ENCODE data around the gene RFTN2. TPM values are rescaled to one million over a fixed set of nuclear protein-coding genes. Genes with fewer than 3 reads are reported as not detected.

The RFTN2 gene
- total and polyA plus RNA-seq, 4 donors = 0.40 to 22.6 (median 2.0) TPM

- H3K27me3 ChIP-seq (ENCODE audit: control insufficient read depth in 3 of 3, insufficient read depth in 3 of 3, low read length in 2 of 3) = no peaks in the 10 kb centered on the region
- 44 to 50% methylated on average over 3 of the region's 3 CpGs for WGBS, 2 donors
- no peak overlapping the region for H3K9ac ChIP-seq (ENCODE audit: insufficient read depth in 1 of 2, low read length in 2 of 2)
- H3K36me3 ChIP-seq (ENCODE audit: control insufficient read depth in 4 of 4, insufficient read depth in 4 of 4, low read length in 4 of 4) = peaks cover 0 to 3% (median 0%) of the 10 kb centered on the region in 4 donors
- no peak for ATAC-seq (ENCODE audit: insufficient read depth, low FRiP score)
- no peak for TF ChIP-seq CTCF (IDR thresholded peaks at IDR 0.05; ENCODE audit: control extremely low read depth, extremely low read depth)
- no peak overlapping the region for H3K4me3 ChIP-seq
- H3K4me1 ChIP-seq (ENCODE audit: control insufficient read depth in 5 of 5, insufficient read depth in 5 of 5, low read length in 5 of 5) = peaks cover 0 to 13% (median 0%) of the 10 kb centered on the region in 5 donors
- DNase-seq = peak in 2 of 3 donors; percentile 52 to 71
- H3K9me3 ChIP-seq (ENCODE audit: control insufficient read depth in 4 of 4, insufficient read depth in 3 of 4, low read length in 3 of 4) = peaks cover 0 to 5% (median 2%) of the 10 kb centered on the region in 4 donors
- H3K27ac ChIP-seq (ENCODE audit: low read depth in 1 of 2, low read length in 1 of 2) = no peak overlapping the region
Observed at GRCh38 chr2:197576631-197577030, 98.8 kb downstream of the RFTN2 start.

- Histone ChIP-seq H3K4me3 (no peak overlapping the region), H3K27ac (ENCODE audit: low read depth in 1 of 2, low read length in 1 of 2) (no peak overlapping the region), H3K36me3 (ENCODE audit: control insufficient read depth in 4 of 4, insufficient read depth in 4 of 4, low read length in 4 of 4) (peaks cover 0 to 3% (median 0%) of the 10 kb centered on the region in 4 donors), H3K9me3 (ENCODE audit: control insufficient read depth in 4 of 4, insufficient read depth in 3 of 4, low read length in 3 of 4) (peaks cover 0 to 5% (median 2%) of the 10 kb centered on the region in 4 donors), H3K9ac (ENCODE audit: insufficient read depth in 1 of 2, low read length in 2 of 2) (no peak overlapping the region), H3K4me1 (ENCODE audit: control insufficient read depth in 5 of 5, insufficient read depth in 5 of 5, low read length in 5 of 5) (peaks cover 0 to 17% (median 0%) of the 10 kb centered on the region in 5 donors), H3K27me3 (ENCODE audit: control insufficient read depth in 3 of 3, insufficient read depth in 3 of 3, low read length in 2 of 3) (no peaks in the 10 kb centered on the region)
- DNase-seq = no peak
- peak; percentile 73 for ATAC-seq (ENCODE audit: insufficient read depth, low FRiP score)
- WGBS, 2 donors = 94 to 98% methylated on average over 2 of the region's 2 CpGs
- TF ChIP-seq CTCF (IDR thresholded peaks at IDR 0.05; ENCODE audit: control extremely low read depth, extremely low read depth) = no peak
Observed at GRCh38 chr2:197575987-197576386, 99.4 kb downstream of the RFTN2 start.

- no peak overlapping the region for H3K9ac ChIP-seq (ENCODE audit: insufficient read depth in 1 of 2, low read length in 2 of 2)
- no peaks in the 10 kb centered on the region for H3K27me3 ChIP-seq (ENCODE audit: control insufficient read depth in 3 of 3, insufficient read depth in 3 of 3, low read length in 2 of 3)
- H3K27ac ChIP-seq (ENCODE audit: low read depth in 1 of 2, low read length in 1 of 2) = no peak overlapping the region
- DNase-seq (no peak), ATAC-seq (ENCODE audit: insufficient read depth, low FRiP score) (no peak)
- 98 to 99% methylated on average over 2 of the region's 2 CpGs for WGBS, 2 donors
- no peak overlapping the region for H3K4me3 ChIP-seq
- H3K9me3 ChIP-seq (ENCODE audit: control insufficient read depth in 4 of 4, insufficient read depth in 3 of 4, low read length in 3 of 4) = peaks cover 0 to 5% (median 2%) of the 10 kb centered on the region in 4 donors
- H3K4me1 ChIP-seq (ENCODE audit: control insufficient read depth in 5 of 5, insufficient read depth in 5 of 5, low read length in 5 of 5) = peaks cover 0 to 17% (median 0%) of the 10 kb centered on the region in 5 donors
- no peak for TF ChIP-seq CTCF (IDR thresholded peaks at IDR 0.05; ENCODE audit: control extremely low read depth, extremely low read depth)
- H3K36me3 ChIP-seq (ENCODE audit: control insufficient read depth in 4 of 4, insufficient read depth in 4 of 4, low read length in 4 of 4) = peaks cover 0 to 3% (median 1%) of the 10 kb centered on the region in 4 donors
Observed at GRCh38 chr2:197573608-197574007, 101.8 kb downstream of the RFTN2 start.
